Osteocyte (in vitro differentiated cells): ENCODE data around the gene SOST. TPM values are rescaled to one million over a fixed set of nuclear protein-coding genes. Genes with fewer than 3 reads are reported as not detected.

Experiments
- DNase-seq: peaks from one replicate; pipeline ENCODE4 v3.0.0; 2021; ENCODE audit warnings: mixed read lengths; ENCODE audit not compliant: unreplicated experiment; ENCODE audit errors: extremely low spot score
- H3K27ac Mint-ChIP-seq: one replicate; pipeline ENCODE4 v1.8.0; 2021; ENCODE audit warnings: mild to moderate bottlenecking, mixed read lengths; ENCODE audit not compliant: unreplicated experiment
- H3K27me3 Mint-ChIP-seq: one replicate; pipeline ENCODE4 v1.8.0; 2021; ENCODE audit warnings: mixed read lengths; ENCODE audit not compliant: unreplicated experiment
- H3K36me3 Mint-ChIP-seq: one replicate; pipeline ENCODE4 v1.8.0; 2021; ENCODE audit warnings: mixed read lengths; ENCODE audit not compliant: unreplicated experiment
- H3K4me1 Mint-ChIP-seq: one replicate; pipeline ENCODE4 v1.8.0; 2021; ENCODE audit warnings: mixed read lengths; ENCODE audit not compliant: unreplicated experiment
- H3K4me3 Mint-ChIP-seq: one replicate; pipeline ENCODE4 v1.8.0; 2021; ENCODE audit warnings: mild to moderate bottlenecking, moderate library complexity, mixed read lengths; ENCODE audit not compliant: unreplicated experiment
- H3K9me3 Mint-ChIP-seq: one replicate; pipeline ENCODE4 v1.8.0; 2021; ENCODE audit warnings: mixed read lengths; ENCODE audit not compliant: unreplicated experiment
- total RNA-seq: library from RNA; stranded (reverse); gene quantifications from 2 replicates; pipeline ENCODE4 v1.2.1, GENCODE V29; 2021
- TF ChIP-seq, protein P1 (sequence below): fragments of 200-600 bp; sonication (generic); IDR thresholded peaks from 2 replicates; pipeline ENCODE4 v1.5.0; 2021; ENCODE audit warnings: antibody characterized with exemption, mild to moderate bottlenecking, moderate library complexity

Gene SOST
- total RNA-seq, 1 donor from 2014 or later = not detected

DNA sequence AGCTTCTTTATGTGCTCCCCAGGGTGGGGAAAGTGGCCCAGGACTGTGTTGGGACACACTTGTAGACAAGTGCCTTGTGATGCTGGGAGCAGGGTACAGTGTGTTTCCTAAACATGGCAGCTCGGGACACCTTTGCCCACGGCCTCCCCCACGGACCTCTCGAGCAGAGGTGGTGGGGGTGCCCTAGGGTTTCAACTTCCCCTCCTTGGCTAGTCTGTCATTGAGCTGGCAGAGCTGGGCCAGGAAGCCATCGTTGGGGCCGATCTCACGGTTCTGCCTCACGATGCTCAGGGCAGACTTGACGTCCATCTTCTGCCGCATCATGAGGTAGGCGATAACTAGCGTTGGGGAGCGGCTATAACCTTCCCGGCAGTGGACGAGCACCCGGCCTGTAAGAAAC, 10.8 kb upstream of the SOST start:
- TF ChIP-seq, protein P1, sequence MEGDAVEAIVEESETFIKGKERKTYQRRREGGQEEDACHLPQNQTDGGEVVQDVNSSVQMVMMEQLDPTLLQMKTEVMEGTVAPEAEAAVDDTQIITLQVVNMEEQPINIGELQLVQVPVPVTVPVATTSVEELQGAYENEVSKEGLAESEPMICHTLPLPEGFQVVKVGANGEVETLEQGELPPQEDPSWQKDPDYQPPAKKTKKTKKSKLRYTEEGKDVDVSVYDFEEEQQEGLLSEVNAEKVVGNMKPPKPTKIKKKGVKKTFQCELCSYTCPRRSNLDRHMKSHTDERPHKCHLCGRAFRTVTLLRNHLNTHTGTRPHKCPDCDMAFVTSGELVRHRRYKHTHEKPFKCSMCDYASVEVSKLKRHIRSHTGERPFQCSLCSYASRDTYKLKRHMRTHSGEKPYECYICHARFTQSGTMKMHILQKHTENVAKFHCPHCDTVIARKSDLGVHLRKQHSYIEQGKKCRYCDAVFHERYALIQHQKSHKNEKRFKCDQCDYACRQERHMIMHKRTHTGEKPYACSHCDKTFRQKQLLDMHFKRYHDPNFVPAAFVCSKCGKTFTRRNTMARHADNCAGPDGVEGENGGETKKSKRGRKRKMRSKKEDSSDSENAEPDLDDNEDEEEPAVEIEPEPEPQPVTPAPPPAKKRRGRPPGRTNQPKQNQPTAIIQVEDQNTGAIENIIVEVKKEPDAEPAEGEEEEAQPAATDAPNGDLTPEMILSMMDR = no peak
- Mint-ChIP-seq H3K27ac (no peak overlapping the region), H3K4me1 (no peaks in the 10 kb centered on the region), H3K36me3 (peaks cover 47% of the 10 kb centered on the region), H3K27me3 (no peaks in the 10 kb centered on the region), H3K4me3 (no peak overlapping the region), H3K9me3 (no peaks in the 10 kb centered on the region)
- no peak for DNase-seq

DNA sequence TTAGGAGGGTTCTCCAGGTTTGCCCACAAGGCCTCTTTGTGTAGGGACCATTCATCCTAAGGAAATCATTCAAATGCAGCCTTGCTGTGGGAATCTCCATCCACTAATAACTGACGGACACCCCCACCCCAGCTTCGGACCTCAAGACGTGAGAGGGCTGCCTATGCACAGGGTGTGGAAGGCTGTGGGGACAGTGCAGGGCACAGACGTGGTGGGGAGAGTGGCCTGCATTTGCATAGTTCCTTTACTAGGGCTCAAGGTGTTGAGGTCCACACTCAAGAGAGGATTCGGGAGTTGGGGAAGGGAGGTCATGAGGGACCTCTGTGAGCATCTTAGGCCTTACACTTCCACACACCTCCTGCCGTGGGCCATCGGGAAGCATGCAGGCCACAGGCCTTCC, 10.4 kb upstream of the SOST start:
- Mint-ChIP-seq H3K4me1 (no peaks in the 10 kb centered on the region), H3K27ac (no peak overlapping the region), H3K36me3 (peaks cover 43% of the 10 kb centered on the region), H3K9me3 (no peaks in the 10 kb centered on the region), H3K27me3 (no peaks in the 10 kb centered on the region), H3K4me3 (no peak overlapping the region)
- no peak for DNase-seq
- TF ChIP-seq, protein P1 = no peak

DNA sequence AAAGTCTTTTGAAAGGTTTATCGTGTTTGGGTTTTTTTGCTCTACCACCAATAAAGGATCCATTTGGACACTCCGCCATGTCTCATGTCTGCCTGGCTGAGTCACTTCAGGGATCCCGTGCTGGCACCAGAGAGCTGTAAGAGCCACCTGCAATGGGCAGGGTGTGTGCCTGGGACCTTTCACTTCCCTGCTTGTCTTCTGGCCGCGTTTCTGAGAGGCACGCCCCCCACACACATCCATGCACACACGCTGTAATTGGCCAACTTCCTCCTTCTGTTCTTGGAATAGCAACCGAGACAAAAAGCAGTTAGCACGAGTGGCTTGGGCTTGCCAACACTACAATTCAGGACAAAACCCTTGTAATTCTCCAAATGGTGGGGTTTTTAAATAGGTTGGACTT, 9.8 kb upstream of the SOST start:
- Mint-ChIP-seq H3K4me3 (no peak overlapping the region), H3K27me3 (no peaks in the 10 kb centered on the region), H3K4me1 (no peaks in the 10 kb centered on the region), H3K36me3 (peaks cover 40% of the 10 kb centered on the region), H3K27ac (no peak overlapping the region), H3K9me3 (no peaks in the 10 kb centered on the region)
- DNase-seq = no peak
- TF ChIP-seq, protein P1 = no peak

DNA sequence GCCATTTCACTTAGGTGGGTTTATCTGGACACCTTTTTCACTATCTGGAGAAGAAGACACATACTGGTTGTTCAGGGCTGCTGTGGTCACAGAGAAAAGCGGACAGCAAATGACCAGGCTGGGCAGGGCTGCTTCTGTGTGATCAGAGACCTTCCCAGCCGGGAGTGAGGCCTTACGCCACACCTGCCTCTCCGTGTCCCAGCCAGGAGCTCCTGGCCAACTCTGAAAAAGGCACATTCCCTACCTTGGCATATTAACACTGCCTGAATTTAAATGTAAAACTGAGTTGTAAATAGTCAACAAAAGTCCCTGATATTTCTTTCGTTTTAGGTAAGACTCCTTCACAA, 9.1 kb upstream of the SOST start:
- DNase-seq = no peak

DNA sequence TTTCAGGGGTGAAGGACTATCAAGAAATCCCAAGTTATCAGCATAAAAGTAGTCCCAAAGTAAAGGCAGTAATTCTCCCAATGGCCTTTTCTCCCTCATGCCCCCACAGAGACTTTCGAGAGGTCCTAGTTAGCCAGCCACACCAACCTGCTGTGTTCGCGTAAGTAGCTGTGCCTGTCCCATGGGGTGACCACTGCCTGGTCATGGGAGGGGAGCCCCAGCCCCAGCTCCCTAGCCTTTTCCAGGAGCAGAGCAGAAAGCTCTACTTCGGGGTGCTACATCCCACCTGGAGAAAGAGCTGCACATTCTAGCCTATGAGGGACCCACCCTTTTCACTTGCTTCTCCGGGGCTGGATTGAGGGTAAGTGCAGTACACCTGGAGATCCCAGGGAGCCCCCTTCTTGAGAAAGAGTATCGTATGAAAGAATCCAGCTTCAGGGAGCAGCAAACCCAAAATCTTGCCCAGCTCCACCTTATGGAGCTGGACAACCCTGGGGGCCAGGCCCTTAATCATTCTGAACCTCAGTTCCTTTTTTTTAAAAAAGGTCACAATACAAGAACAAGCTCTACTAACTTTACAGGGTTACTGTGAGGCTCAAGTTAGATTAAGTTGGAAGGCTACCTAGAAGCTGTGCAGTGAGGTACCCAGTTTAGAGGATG, 8.6 kb upstream of the SOST start:
- Mint-ChIP-seq H3K4me1 (no peaks in the 10 kb centered on the region), H3K27ac (no peak overlapping the region), H3K9me3 (no peaks in the 10 kb centered on the region)

More for the DNA sequence above, 9.1 kb upstream of the SOST start:
- Mint-ChIP-seq H3K4me1 (no peaks in the 10 kb centered on the region), H3K36me3 (peaks cover 33% of the 10 kb centered on the region), H3K9me3 (no peaks in the 10 kb centered on the region), H3K27me3 (no peaks in the 10 kb centered on the region), H3K27ac (no peak overlapping the region), H3K4me3 (no peak overlapping the region)
- TF ChIP-seq, protein P1 = no peak

More for the DNA sequence above, 8.6 kb upstream of the SOST start:
- TF ChIP-seq, protein P1 = no peak
- DNase-seq = no peak
- Mint-ChIP-seq H3K4me3 (no peak overlapping the region), H3K36me3 (peaks cover 28% of the 10 kb centered on the region), H3K27me3 (no peaks in the 10 kb centered on the region)
